ENCODE measurements around the gene TSSK3. TPM values are rescaled to one million over a fixed set of nuclear protein-coding genes. Genes with fewer than 3 reads are reported as not detected.

TSSK3 gene
- total RNA-seq, 2 donors from 2014 or later = 1.1 to 2.3 TPM

- no peak for TF ChIP-seq CTCF (IDR thresholded peaks at IDR 0.05)
- no peak overlapping the region for H3K27ac ChIP-seq
- H3K9me3 ChIP-seq = no peaks in the 10 kb centered on the region
- no peak for DNase-seq (ENCODE audit: low spot score)
- peaks cover 3 to 5% of the 10 kb centered on the region in 2 donors for H3K4me1 ChIP-seq (ENCODE audit: control insufficient read depth in 1 of 2, low read depth in 2 of 2)
- H3K4me3 ChIP-seq = no peak overlapping the region
- no peak for ATAC-seq (ENCODE audit: insufficient number of reproducible peaks, low FRiP score, low read depth)
- H3K36me3 ChIP-seq = peaks cover 48% of the 10 kb centered on the region
- H3K27me3 ChIP-seq (replicated peaks; ENCODE audit: insufficient read depth) = no peaks in the 10 kb centered on the region
These were observed 32.3 kb upstream of the TSSK3 start for GRCh38 chr1:32329931-32330466.

GRCh38 chr1:32330558-32331151 lies 31.7 kb upstream of the TSSK3 start:
- DNase-seq (ENCODE audit: low spot score) = no peak
- no peak for ATAC-seq (ENCODE audit: insufficient number of reproducible peaks, low FRiP score, low read depth)
- Histone ChIP-seq H3K27me3 (replicated peaks; ENCODE audit: insufficient read depth) (no peaks in the 10 kb centered on the region), H3K36me3 (peaks cover 48% of the 10 kb centered on the region), H3K27ac (no peak overlapping the region), H3K9me3 (no peaks in the 10 kb centered on the region), H3K4me1 (ENCODE audit: control insufficient read depth in 1 of 2, low read depth in 2 of 2) (peaks cover 5 to 12% of the 10 kb centered on the region in 2 donors), H3K4me3 (no peak overlapping the region)
- TF ChIP-seq CTCF (IDR thresholded peaks at IDR 0.05) = no peak

DNA sequence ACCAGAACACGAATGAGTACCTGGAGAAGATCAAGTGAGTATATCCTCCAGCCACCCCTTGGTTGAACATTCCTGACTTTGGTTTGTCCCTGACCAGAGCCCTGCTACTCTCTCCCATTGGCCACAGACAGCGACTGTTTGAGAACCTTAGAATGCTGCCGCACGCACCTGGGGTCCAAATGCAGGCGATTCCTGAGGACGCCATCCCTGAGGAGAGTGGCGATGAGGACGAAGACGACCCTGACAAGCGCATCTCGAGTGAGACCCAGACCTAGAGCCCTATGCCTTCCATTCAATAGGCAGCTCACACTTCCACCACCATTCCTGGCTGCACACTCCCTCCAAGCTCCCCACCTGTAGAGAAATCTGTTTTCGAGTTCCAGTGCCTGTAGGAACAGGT lies 30.8 kb upstream of the TSSK3 start:
- ATAC-seq (ENCODE audit: insufficient number of reproducible peaks, low FRiP score, low read depth) (no peak), DNase-seq (ENCODE audit: low spot score) (no peak)
- Histone ChIP-seq H3K36me3 (peaks cover 48% of the 10 kb centered on the region), H3K4me1 (ENCODE audit: control insufficient read depth in 1 of 2, low read depth in 2 of 2) (peaks cover 5 to 17% of the 10 kb centered on the region in 2 donors), H3K9me3 (no peaks in the 10 kb centered on the region), H3K27me3 (replicated peaks; ENCODE audit: insufficient read depth) (no peaks in the 10 kb centered on the region), H3K4me3 (no peak overlapping the region), H3K27ac (no peak overlapping the region)
- TF ChIP-seq CTCF (IDR thresholded peaks at IDR 0.05) = no peak

- peaks cover 40% of the 10 kb centered on the region for H3K36me3 ChIP-seq
- H3K27ac ChIP-seq = no peak overlapping the region
- DNase-seq (ENCODE audit: low spot score) (no peak), ATAC-seq (ENCODE audit: insufficient number of reproducible peaks, low FRiP score, low read depth) (no peak)
- H3K9me3 ChIP-seq = no peaks in the 10 kb centered on the region
- TF ChIP-seq CTCF (IDR thresholded peaks at IDR 0.05) = no peak
- peaks cover 5 to 19% of the 10 kb centered on the region in 2 donors for H3K4me1 ChIP-seq (ENCODE audit: control insufficient read depth in 1 of 2, low read depth in 2 of 2)
- no peaks in the 10 kb centered on the region for H3K27me3 ChIP-seq (replicated peaks; ENCODE audit: insufficient read depth)
- H3K4me3 ChIP-seq = no peak overlapping the region
These were observed 29.9 kb upstream of the TSSK3 start for GRCh38 chr1:32332290-32333079.

DNA sequence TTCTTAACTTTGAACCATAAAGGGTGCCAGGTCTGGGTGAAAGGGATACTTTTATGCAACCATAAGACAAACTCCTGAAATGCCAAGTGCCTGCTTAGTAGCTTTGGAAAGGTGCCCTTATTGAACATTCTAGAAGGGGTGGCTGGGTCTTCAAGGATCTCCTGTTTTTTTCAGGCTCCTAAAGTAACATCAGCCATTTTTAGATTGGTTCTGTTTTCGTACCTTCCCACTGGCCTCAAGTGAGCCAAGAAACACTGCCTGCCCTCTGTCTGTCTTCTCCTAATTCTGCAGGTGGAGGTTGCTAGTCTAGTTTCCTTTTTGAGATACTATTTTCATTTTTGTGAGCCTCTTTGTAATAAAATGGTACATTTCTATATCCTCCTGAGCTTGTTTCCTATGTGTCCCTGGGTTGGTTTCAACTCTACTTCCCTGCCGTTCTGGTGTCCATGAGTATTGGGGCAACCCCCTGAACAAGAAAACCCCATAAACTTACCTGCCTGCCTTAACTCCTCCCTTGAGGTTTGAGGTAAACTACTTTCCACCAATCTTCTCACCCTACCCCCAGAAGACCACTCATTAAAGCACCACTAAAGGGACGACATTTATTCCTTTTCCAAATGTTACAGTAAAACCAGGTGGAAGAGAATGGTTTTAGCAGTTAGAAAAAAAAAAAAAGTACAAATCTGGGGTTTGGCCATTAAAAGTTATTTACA lies 28.9 kb upstream of the TSSK3 start:
- Histone ChIP-seq H3K4me3 (no peak overlapping the region), H3K27ac (no peak overlapping the region), H3K9me3 (no peaks in the 10 kb centered on the region), H3K27me3 (replicated peaks; ENCODE audit: insufficient read depth) (no peaks in the 10 kb centered on the region), H3K4me1 (ENCODE audit: control insufficient read depth in 1 of 2, low read depth in 2 of 2) (peaks cover 5 to 19% of the 10 kb centered on the region in 2 donors), H3K36me3 (peaks cover 32% of the 10 kb centered on the region)
- no peak for ATAC-seq (ENCODE audit: insufficient number of reproducible peaks, low FRiP score, low read depth)
- no peak for TF ChIP-seq CTCF (IDR thresholded peaks at IDR 0.05)
- no peak for DNase-seq (ENCODE audit: low spot score)
